ENCODE results near the gene ADAP1.
"Not testable (repeated sequence)": the region's sequence is repeated elsewhere in the genome, so short reads cannot be mapped to it uniquely, and the experiment has no call there.

The ADAP1 gene

GRCh38 chr7:954330-955238 is at the start of gene ADAP1:
Gene ADAP1 (minus strand): TSS chr7:954680. CDS start chr7:954477, 203 bp downstream.
- in situ Hi-C loops (cut with MboI; ENCODE audit: low sequenced_read_pairs) = no loop called here

GRCh38 chr7:1002445-1002844 is 48.0 kb upstream of the ADAP1 start:
- in situ Hi-C loops (cut with MboI; ENCODE audit: low sequenced_read_pairs) = not testable (repeated sequence)

GRCh38 chr7:1002026-1002425 is 47.5 kb upstream of the ADAP1 start:
- in situ Hi-C loops (cut with MboI; ENCODE audit: low sequenced_read_pairs) = not testable (repeated sequence)

- in situ Hi-C loops (cut with MboI; ENCODE audit: low sequenced_read_pairs) = not testable (repeated sequence)
Observed at GRCh38 chr7:1001069-1001770, 46.7 kb upstream of the ADAP1 start.

GRCh38 chr7:999941-1000935 is 45.8 kb upstream of the ADAP1 start:
- in situ Hi-C loops (cut with MboI; ENCODE audit: low sequenced_read_pairs) = loop anchor here (10.0 kb wide), 2 partner anchors 45 to 155 kb away; partner anchors contain the start of gene GPR146

- in situ Hi-C loops (cut with MboI; ENCODE audit: low sequenced_read_pairs) = loop anchor here (10.0 kb wide), 2 partner anchors 45 to 155 kb away; partner anchors contain the start of gene GPR146
Observed at GRCh38 chr7:999149-999879, 44.8 kb upstream of the ADAP1 start.

- in situ Hi-C loops (cut with MboI; ENCODE audit: low sequenced_read_pairs) = loop anchor here (10.0 kb wide), 2 partner anchors 47 to 157 kb away; partner anchors contain the start of gene GPR146
Observed at GRCh38 chr7:997404-998395, 43.2 kb upstream of the ADAP1 start.

GRCh38 chr7:996079-996872 is 41.8 kb upstream of the ADAP1 start:
- in situ Hi-C loops (cut with MboI; ENCODE audit: low sequenced_read_pairs) = loop anchor here (10.0 kb wide), 2 partner anchors 49 to 159 kb away; partner anchors contain the start of gene GPR146

- in situ Hi-C loops (cut with MboI; ENCODE audit: low sequenced_read_pairs) = loop anchor here (10.0 kb wide), 2 partner anchors 49 to 159 kb away; partner anchors contain the start of gene GPR146
Observed at GRCh38 chr7:995571-995970, 41.1 kb upstream of the ADAP1 start.

- in situ Hi-C loops (cut with MboI; ENCODE audit: low sequenced_read_pairs) = loop anchor here (10.0 kb wide), 2 partner anchors 50 to 160 kb away; partner anchors contain the start of gene GPR146
Observed at GRCh38 chr7:994592-995308, 40.3 kb upstream of the ADAP1 start.

- in situ Hi-C loops (cut with MboI; ENCODE audit: low sequenced_read_pairs) = loop anchor here (10.0 kb wide), 2 partner anchors 52 to 162 kb away; partner anchors contain the start of gene GPR146
Observed at GRCh38 chr7:992709-993607, 38.5 kb upstream of the ADAP1 start.

- in situ Hi-C loops (cut with MboI; ENCODE audit: low sequenced_read_pairs) = loop anchor here (10.0 kb wide), 2 partner anchors 53 to 163 kb away; partner anchors contain the start of gene GPR146
Observed at GRCh38 chr7:991729-992656, 37.5 kb upstream of the ADAP1 start.

GRCh38 chr7:990933-991728 is 36.7 kb upstream of the ADAP1 start:
- in situ Hi-C loops (cut with MboI; ENCODE audit: low sequenced_read_pairs) = loop anchor here (10.0 kb wide), 2 partner anchors 54 to 164 kb away; partner anchors contain the start of gene GPR146

Data from HL-60/S4 (cell line).